ENCODE data around the gene DCC.

DCC gene

DNA sequence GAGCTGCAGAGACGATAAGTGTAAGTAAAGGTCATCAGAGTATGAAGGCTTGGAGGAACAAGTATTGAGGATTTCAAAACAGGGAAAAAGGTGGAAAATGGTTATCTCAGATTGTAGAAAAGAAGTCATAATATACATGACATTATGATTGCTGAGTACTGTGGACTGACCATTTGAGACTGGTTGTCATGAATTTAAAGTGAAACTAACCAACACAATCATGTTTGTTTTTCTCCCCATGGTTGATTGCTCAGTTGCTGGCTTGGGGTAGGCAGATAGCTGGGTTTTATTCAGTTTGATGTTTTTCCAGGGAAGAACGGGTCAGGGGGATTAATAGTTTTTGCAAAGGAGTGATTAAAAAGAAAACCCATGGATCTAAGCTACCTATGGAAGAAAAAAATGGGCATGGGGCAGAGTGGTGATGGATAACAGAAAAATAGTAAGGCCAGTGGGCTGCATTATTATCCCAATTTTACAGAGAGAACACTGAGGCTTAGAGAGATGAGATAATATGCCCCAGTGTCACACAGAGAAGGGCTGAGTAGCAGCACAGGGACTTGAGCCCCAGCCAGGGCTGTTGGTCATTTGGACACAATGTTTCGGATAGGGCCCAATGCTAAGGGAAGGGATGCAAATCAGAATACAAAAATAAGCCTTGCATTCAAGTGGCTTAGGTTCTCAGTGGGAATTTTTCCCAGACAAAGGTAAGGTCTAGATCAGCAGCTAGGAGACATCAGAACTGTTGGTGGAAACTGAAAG lies 885.7 kb downstream of the DCC start:
- Histone ChIP-seq H3K27ac (ENCODE audit: insufficient read depth in 1 of 2, low read depth in 1 of 2, low read length in 2 of 2, poor library complexity in 1 of 2, severe bottlenecking in 2 of 2) (no peak overlapping the region), H3K36me3 (ENCODE audit: control insufficient read depth in 4 of 4, insufficient read depth in 4 of 4, low read length in 3 of 4) (no peaks in the 10 kb centered on the region), H3K4me1 (ENCODE audit: control extremely low read depth in 1 of 4, control insufficient read depth in 4 of 4, insufficient read depth in 4 of 4, low read length in 3 of 4) (no peaks in the 10 kb centered on the region), H3K4me3 (ENCODE audit: control insufficient read depth in 1 of 7, extremely low read depth in 1 of 7, insufficient read depth in 4 of 7, low read depth in 2 of 7, low read length in 6 of 7) (no peak overlapping the region), H3K27me3 (replicated peaks in 2 of 5; ENCODE audit: control insufficient read depth in 4 of 5, insufficient read depth in 5 of 5, low read length in 4 of 5) (no peaks in the 10 kb centered on the region), H3K9me3 (ENCODE audit: control extremely low read depth in 1 of 5, control insufficient read depth in 4 of 5, insufficient read depth in 2 of 5, low read depth in 1 of 5, low read length in 4 of 5) (no peaks in the 10 kb centered on the region)
- POLR2A ChIA-PET = no interaction called here
- DNase-seq = no peak
- WGBS (ENCODE audit: insufficient coverage) = 97% methylated on average over 3 of the region's 3 CpGs
- CTCF ChIA-PET = interaction anchor here (1.0 kb wide), 1 partner anchor 15 kb away, joined by 3 read pairs; no protein-coding TSS in a partner anchor

DNA sequence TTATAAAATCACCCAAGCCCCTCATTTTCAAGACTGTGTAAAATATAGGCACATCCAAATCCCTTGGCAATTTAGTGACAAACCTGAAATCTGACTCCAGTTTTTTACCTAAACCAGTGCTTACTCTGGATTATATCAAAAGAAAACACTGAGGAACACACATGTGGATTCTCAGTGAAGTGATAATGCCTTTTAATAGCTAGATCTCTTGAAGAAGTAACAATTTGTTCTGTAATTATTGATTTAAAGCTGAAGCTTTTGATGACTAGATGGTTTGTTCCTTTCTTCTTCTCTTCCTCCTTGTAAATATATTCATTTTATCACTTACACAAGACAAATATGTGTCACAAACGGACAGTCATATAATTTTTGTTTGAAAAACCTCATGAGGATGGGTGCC lies 894.6 kb downstream of the DCC start:
- ChIA-PET POLR2A (no interaction called here), CTCF (no interaction called here)
- no peak for DNase-seq
- Histone ChIP-seq H3K36me3 (ENCODE audit: control insufficient read depth in 4 of 4, insufficient read depth in 4 of 4, low read length in 3 of 4) (no peaks in the 10 kb centered on the region), H3K4me3 (ENCODE audit: control insufficient read depth in 1 of 7, extremely low read depth in 1 of 7, insufficient read depth in 4 of 7, low read depth in 2 of 7, low read length in 6 of 7) (no peak overlapping the region), H3K27ac (ENCODE audit: insufficient read depth in 1 of 2, low read depth in 1 of 2, low read length in 2 of 2, poor library complexity in 1 of 2, severe bottlenecking in 2 of 2) (no peak overlapping the region), H3K27me3 (replicated peaks in 2 of 5; ENCODE audit: control insufficient read depth in 4 of 5, insufficient read depth in 5 of 5, low read length in 4 of 5) (no peaks in the 10 kb centered on the region), H3K4me1 (ENCODE audit: control extremely low read depth in 1 of 4, control insufficient read depth in 4 of 4, insufficient read depth in 4 of 4, low read length in 3 of 4) (no peaks in the 10 kb centered on the region), H3K9me3 (ENCODE audit: control extremely low read depth in 1 of 5, control insufficient read depth in 4 of 5, insufficient read depth in 2 of 5, low read depth in 1 of 5, low read length in 4 of 5) (no peaks in the 10 kb centered on the region)
- no CpG with 5 or more reads among the region's 1 CpG for WGBS (ENCODE audit: insufficient coverage)

DNA sequence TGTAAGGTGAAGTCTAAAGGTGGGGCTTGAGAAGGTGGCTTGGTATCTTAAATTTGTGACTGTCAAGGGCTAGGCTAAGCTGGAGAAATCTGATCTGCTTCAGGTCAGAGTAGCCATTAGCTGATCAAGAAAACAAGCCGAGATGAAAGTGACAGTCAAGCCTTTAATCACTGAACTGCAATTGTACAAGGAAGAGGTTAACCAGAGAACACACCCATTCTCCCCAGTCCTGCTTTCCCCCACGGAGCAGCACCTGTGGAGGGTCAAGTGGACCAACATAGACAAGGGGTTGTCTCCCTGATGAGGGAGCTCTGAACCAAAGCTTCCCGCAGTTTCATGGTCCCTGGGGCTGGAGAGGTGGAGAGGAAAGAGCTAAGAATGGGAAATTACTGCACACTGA lies 901.2 kb downstream of the DCC start:
- Histone ChIP-seq H3K4me1 (ENCODE audit: control extremely low read depth in 1 of 4, control insufficient read depth in 4 of 4, insufficient read depth in 4 of 4, low read length in 3 of 4) (no peaks in the 10 kb centered on the region), H3K36me3 (ENCODE audit: control insufficient read depth in 4 of 4, insufficient read depth in 4 of 4, low read length in 3 of 4) (no peaks in the 10 kb centered on the region), H3K27me3 (replicated peaks in 2 of 5; ENCODE audit: control insufficient read depth in 4 of 5, insufficient read depth in 5 of 5, low read length in 4 of 5) (no peaks in the 10 kb centered on the region), H3K9me3 (ENCODE audit: control extremely low read depth in 1 of 5, control insufficient read depth in 4 of 5, insufficient read depth in 2 of 5, low read depth in 1 of 5, low read length in 4 of 5) (no peaks in the 10 kb centered on the region), H3K27ac (ENCODE audit: insufficient read depth in 1 of 2, low read depth in 1 of 2, low read length in 2 of 2, poor library complexity in 1 of 2, severe bottlenecking in 2 of 2) (no peak overlapping the region), H3K4me3 (ENCODE audit: control insufficient read depth in 1 of 7, extremely low read depth in 1 of 7, insufficient read depth in 4 of 7, low read depth in 2 of 7, low read length in 6 of 7) (no peak overlapping the region)
- 75% methylated on average over 2 of the region's 3 CpGs for WGBS (ENCODE audit: insufficient coverage)
- POLR2A ChIA-PET = no interaction called here
- CTCF ChIA-PET = interaction anchor here (0.8 to 1.1 kb wide), 2 partner anchors 8 to 16 kb away, joined by 3 read pairs; no protein-coding TSS in a partner anchor
- DNase-seq = no peak

DNA sequence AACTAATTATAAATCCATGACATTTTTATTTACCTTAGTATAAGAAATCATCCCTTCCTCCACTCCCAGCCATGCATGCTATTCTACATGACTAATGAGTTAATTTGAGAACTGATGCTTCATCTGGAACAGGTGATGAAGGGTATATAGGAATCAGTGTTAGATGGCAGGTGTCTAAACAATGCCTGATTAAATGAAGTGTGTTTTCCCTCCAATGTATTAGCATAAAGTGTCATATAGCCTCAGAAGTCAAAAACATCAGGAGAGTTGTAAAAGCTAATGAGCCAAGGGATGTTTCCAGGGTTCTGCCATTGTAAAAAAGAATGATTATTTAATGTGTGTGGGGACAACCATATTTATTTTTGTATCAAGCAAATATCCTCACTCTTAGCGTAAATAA lies 913.8 kb downstream of the DCC start:
- CTCF ChIA-PET = no interaction called here
- no peaks in the 10 kb centered on the region for H3K36me3 ChIP-seq (ENCODE audit: control insufficient read depth in 4 of 4, insufficient read depth in 4 of 4, low read length in 3 of 4)
- no peak overlapping the region for H3K27ac ChIP-seq (ENCODE audit: insufficient read depth in 1 of 2, low read depth in 1 of 2, low read length in 2 of 2, poor library complexity in 1 of 2, severe bottlenecking in 2 of 2)
- H3K27me3 ChIP-seq (replicated peaks in 2 of 5; ENCODE audit: control insufficient read depth in 4 of 5, insufficient read depth in 5 of 5, low read length in 4 of 5) = no peaks in the 10 kb centered on the region
- 71% methylated on average over 1 of the region's 1 CpG for WGBS (ENCODE audit: insufficient coverage)
- H3K4me1 ChIP-seq (ENCODE audit: control extremely low read depth in 1 of 4, control insufficient read depth in 4 of 4, insufficient read depth in 4 of 4, low read length in 3 of 4) = no peaks in the 10 kb centered on the region
- peaks cover 0 to 2% (median 0%) of the 10 kb centered on the region in 5 experiments for H3K9me3 ChIP-seq (ENCODE audit: control extremely low read depth in 1 of 5, control insufficient read depth in 4 of 5, insufficient read depth in 2 of 5, low read depth in 1 of 5, low read length in 4 of 5)
- H3K4me3 ChIP-seq (ENCODE audit: control insufficient read depth in 1 of 7, extremely low read depth in 1 of 7, insufficient read depth in 4 of 7, low read depth in 2 of 7, low read length in 6 of 7) = no peak overlapping the region
- POLR2A ChIA-PET = no interaction called here
- no peak for DNase-seq

DNA sequence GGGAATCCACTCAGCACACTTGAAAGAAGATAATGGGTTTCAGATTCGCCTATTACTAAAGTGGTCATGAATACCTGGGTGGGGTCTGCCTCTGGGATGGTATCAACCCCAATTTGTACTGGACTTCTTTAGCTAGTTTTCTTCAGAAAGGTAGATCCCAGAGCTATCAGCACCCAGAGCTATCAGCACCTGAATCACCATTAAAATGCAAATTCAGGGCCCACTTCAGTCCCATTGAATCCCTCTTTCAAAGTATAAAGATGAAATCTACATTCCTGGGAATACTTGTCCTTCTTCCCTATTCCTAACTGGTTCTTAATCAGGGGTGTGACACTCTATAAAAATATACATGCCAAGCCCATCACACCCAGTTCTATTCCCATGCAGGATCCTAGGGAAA lies 914.3 kb downstream of the DCC start:
- no peak for DNase-seq
- H3K4me1 ChIP-seq (ENCODE audit: control extremely low read depth in 1 of 4, control insufficient read depth in 4 of 4, insufficient read depth in 4 of 4, low read length in 3 of 4) = no peaks in the 10 kb centered on the region
- POLR2A ChIA-PET = no interaction called here
- H3K36me3 ChIP-seq (ENCODE audit: control insufficient read depth in 4 of 4, insufficient read depth in 4 of 4, low read length in 3 of 4) = no peaks in the 10 kb centered on the region
- H3K9me3 ChIP-seq (ENCODE audit: control extremely low read depth in 1 of 5, control insufficient read depth in 4 of 5, insufficient read depth in 2 of 5, low read depth in 1 of 5, low read length in 4 of 5) = peaks cover 0 to 2% (median 0%) of the 10 kb centered on the region in 5 experiments
- CTCF ChIA-PET = no interaction called here
- H3K27me3 ChIP-seq (replicated peaks in 2 of 5; ENCODE audit: control insufficient read depth in 4 of 5, insufficient read depth in 5 of 5, low read length in 4 of 5) = no peaks in the 10 kb centered on the region
- no peak overlapping the region for H3K27ac ChIP-seq (ENCODE audit: insufficient read depth in 1 of 2, low read depth in 1 of 2, low read length in 2 of 2, poor library complexity in 1 of 2, severe bottlenecking in 2 of 2)
- WGBS (ENCODE audit: insufficient coverage) = 100% methylated on average over 1 of the region's 1 CpG
- no peak overlapping the region for H3K4me3 ChIP-seq (ENCODE audit: control insufficient read depth in 1 of 7, extremely low read depth in 1 of 7, insufficient read depth in 4 of 7, low read depth in 2 of 7, low read length in 6 of 7)

DNA sequence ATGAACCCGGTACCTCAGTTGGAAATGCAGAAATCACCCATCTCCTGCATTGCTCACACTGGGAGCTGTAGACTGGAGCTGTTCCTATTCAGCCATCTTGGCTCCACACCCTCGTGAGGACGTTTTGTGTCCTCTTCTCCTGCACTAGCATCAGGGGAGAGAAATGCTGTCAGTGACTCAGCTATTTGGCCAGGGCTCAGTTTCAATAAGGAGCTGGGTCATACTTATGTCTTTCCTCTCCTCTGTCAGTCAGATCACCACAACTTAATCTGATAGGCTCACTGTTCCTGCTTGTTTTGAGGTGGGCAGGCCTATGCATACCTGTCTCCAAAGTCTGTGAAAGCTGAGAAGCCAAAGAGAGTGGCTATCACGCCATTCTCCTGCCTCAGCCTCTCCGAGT lies 921.2 kb downstream of the DCC start:
- H3K4me1 ChIP-seq (ENCODE audit: control extremely low read depth in 1 of 4, control insufficient read depth in 4 of 4, insufficient read depth in 4 of 4, low read length in 3 of 4) = no peaks in the 10 kb centered on the region
- H3K4me3 ChIP-seq (ENCODE audit: control insufficient read depth in 1 of 7, extremely low read depth in 1 of 7, insufficient read depth in 4 of 7, low read depth in 2 of 7, low read length in 6 of 7) = no peak overlapping the region
- H3K27ac ChIP-seq (ENCODE audit: insufficient read depth in 1 of 2, low read depth in 1 of 2, low read length in 2 of 2, poor library complexity in 1 of 2, severe bottlenecking in 2 of 2) = no peak overlapping the region
- no peaks in the 10 kb centered on the region for H3K36me3 ChIP-seq (ENCODE audit: control insufficient read depth in 4 of 4, insufficient read depth in 4 of 4, low read length in 3 of 4)
- ChIA-PET POLR2A (no interaction called here), CTCF (no interaction called here)
- 96% methylated on average over 4 of the region's 5 CpGs for WGBS (ENCODE audit: insufficient coverage)
- no peaks in the 10 kb centered on the region for H3K9me3 ChIP-seq (ENCODE audit: control extremely low read depth in 1 of 5, control insufficient read depth in 4 of 5, insufficient read depth in 2 of 5, low read depth in 1 of 5, low read length in 4 of 5)
- H3K27me3 ChIP-seq (replicated peaks in 2 of 5; ENCODE audit: control insufficient read depth in 4 of 5, insufficient read depth in 5 of 5, low read length in 4 of 5) = no peaks in the 10 kb centered on the region
- no peak for DNase-seq

DNA sequence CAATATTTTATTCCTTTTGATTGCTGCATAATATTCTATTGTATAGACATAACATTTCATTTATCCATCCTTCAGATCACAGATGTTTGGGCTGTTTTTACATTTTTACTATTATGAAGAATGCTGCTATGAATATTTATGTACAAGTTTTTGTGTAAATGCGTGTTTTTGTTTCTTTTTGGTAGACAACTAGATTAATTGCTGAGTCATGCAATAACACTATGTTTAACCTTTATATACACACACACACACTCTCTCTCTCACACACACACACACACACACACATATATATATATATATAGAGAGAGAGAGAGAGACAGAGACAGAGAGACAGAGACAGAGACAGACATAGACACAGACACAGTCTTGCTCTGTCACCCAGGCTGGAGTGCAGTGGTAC lies 926.9 kb downstream of the DCC start:
- no CpG with 5 or more reads among the region's 1 CpG for WGBS (ENCODE audit: insufficient coverage)
- Histone ChIP-seq H3K9me3 (ENCODE audit: control extremely low read depth in 1 of 5, control insufficient read depth in 4 of 5, insufficient read depth in 2 of 5, low read depth in 1 of 5, low read length in 4 of 5) (no peaks in the 10 kb centered on the region), H3K27me3 (replicated peaks in 2 of 5; ENCODE audit: control insufficient read depth in 4 of 5, insufficient read depth in 5 of 5, low read length in 4 of 5) (no peaks in the 10 kb centered on the region), H3K4me3 (ENCODE audit: control insufficient read depth in 1 of 7, extremely low read depth in 1 of 7, insufficient read depth in 4 of 7, low read depth in 2 of 7, low read length in 6 of 7) (no peak overlapping the region), H3K36me3 (ENCODE audit: control insufficient read depth in 4 of 4, insufficient read depth in 4 of 4, low read length in 3 of 4) (no peaks in the 10 kb centered on the region), H3K27ac (ENCODE audit: insufficient read depth in 1 of 2, low read depth in 1 of 2, low read length in 2 of 2, poor library complexity in 1 of 2, severe bottlenecking in 2 of 2) (no peak overlapping the region), H3K4me1 (ENCODE audit: control extremely low read depth in 1 of 4, control insufficient read depth in 4 of 4, insufficient read depth in 4 of 4, low read length in 3 of 4) (no peaks in the 10 kb centered on the region)
- POLR2A ChIA-PET = interaction anchor here (0.6 kb wide), 1 partner anchor 516 kb away, joined by 3 read pairs; no protein-coding TSS in a partner anchor
- no peak for DNase-seq
- CTCF ChIA-PET = no interaction called here

All from common myeloid progenitor, CD34-positive (primary cell).